A549 (cell line): ENCODE measurements around the gene ARHGEF37.

Experiments used
- MAFK ChIP-seq: fragments of 450-650 bp; IDR thresholded peaks from 2 replicates; pipeline ENCODE4 v1.6.1; 2014; ENCODE audit not compliant: partially characterized antibody
- NPAS2 ChIP-seq: fragments of 250-450 bp; sonication (Bioruptor Pico); IDR thresholded peaks from 2 replicates; pipeline ENCODE4 v1.8.0; 2022; ENCODE audit warnings: mild to moderate bottlenecking, moderate library complexity, borderline replicate concordance
- RAD21 ChIP-seq, 2 experiments: fragments of >200 bp in 1 of 2; sonication (Bioruptor Twin) in 1 of 2; formaldehyde crosslinking in 1 of 2; IDR thresholded peaks in 1 of 2; conservative IDR thresholded peaks in 1 of 2; 2 replicates in 1 of 2; 3 replicates in 1 of 2; pipeline ENCODE4 v1.6.1; 2012 to 2018; ENCODE audit warnings: inconsistent platforms in 1 of 2
- TF ChIP-seq, protein P1 (sequence below): fragments of >200 bp; sonication (Bioruptor Twin); formaldehyde crosslinking; IDR thresholded peaks from 3 replicates; pipeline ENCODE4 v1.5.1; 2016
- TF ChIP-seq, protein P2 (sequence below): fragments of 200-600 bp; sonication (generic); IDR thresholded peaks from 2 replicates; pipeline ENCODE4 v1.6.1; 2016; ENCODE audit warnings: antibody characterized with exemption, mild to moderate bottlenecking, moderate library complexity

DNA sequence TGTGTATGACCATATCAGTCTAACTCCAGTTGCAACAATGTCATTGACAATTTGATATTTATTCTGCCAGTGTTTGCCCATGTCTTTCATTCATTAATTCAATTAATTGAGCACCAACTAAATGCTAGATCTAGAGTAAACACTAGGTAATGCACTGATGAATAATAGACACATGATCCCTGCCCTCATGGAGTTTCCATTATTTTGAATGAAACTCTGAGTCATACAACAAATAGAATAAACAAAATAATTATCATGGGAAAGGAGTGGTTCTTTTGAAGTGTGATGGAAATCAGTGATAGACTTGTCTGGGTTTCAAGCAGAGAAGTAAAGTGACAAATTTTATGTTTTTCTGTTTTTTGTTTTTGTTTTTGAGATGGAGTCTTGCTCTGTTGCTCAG, 4.6 kb downstream of the ARHGEF37 start:
- no peak for TF ChIP-seq MAFK
- TF ChIP-seq, protein P1, sequence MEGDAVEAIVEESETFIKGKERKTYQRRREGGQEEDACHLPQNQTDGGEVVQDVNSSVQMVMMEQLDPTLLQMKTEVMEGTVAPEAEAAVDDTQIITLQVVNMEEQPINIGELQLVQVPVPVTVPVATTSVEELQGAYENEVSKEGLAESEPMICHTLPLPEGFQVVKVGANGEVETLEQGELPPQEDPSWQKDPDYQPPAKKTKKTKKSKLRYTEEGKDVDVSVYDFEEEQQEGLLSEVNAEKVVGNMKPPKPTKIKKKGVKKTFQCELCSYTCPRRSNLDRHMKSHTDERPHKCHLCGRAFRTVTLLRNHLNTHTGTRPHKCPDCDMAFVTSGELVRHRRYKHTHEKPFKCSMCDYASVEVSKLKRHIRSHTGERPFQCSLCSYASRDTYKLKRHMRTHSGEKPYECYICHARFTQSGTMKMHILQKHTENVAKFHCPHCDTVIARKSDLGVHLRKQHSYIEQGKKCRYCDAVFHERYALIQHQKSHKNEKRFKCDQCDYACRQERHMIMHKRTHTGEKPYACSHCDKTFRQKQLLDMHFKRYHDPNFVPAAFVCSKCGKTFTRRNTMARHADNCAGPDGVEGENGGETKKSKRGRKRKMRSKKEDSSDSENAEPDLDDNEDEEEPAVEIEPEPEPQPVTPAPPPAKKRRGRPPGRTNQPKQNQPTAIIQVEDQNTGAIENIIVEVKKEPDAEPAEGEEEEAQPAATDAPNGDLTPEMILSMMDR: no peak
- TF ChIP-seq NPAS2 (CRISPR knock-in tag): no peak
- TF ChIP-seq RAD21 (conservative IDR thresholded peaks at IDR 0.05 in 1 of 2, IDR thresholded peaks at IDR 0.05 in 1 of 2): no peak
- TF ChIP-seq, protein P2, sequence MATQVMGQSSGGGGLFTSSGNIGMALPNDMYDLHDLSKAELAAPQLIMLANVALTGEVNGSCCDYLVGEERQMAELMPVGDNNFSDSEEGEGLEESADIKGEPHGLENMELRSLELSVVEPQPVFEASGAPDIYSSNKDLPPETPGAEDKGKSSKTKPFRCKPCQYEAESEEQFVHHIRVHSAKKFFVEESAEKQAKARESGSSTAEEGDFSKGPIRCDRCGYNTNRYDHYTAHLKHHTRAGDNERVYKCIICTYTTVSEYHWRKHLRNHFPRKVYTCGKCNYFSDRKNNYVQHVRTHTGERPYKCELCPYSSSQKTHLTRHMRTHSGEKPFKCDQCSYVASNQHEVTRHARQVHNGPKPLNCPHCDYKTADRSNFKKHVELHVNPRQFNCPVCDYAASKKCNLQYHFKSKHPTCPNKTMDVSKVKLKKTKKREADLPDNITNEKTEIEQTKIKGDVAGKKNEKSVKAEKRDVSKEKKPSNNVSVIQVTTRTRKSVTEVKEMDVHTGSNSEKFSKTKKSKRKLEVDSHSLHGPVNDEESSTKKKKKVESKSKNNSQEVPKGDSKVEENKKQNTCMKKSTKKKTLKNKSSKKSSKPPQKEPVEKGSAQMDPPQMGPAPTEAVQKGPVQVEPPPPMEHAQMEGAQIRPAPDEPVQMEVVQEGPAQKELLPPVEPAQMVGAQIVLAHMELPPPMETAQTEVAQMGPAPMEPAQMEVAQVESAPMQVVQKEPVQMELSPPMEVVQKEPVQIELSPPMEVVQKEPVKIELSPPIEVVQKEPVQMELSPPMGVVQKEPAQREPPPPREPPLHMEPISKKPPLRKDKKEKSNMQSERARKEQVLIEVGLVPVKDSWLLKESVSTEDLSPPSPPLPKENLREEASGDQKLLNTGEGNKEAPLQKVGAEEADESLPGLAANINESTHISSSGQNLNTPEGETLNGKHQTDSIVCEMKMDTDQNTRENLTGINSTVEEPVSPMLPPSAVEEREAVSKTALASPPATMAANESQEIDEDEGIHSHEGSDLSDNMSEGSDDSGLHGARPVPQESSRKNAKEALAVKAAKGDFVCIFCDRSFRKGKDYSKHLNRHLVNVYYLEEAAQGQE: no peak
